GM12878 (cell line): Measurements from ENCODE around the gene OXCT2.

Experiments
- POLR2AphosphoS5 ChIP-seq: IDR thresholded peaks from 2 replicates; pipeline ENCODE4 v1.6.1; 2011; ENCODE audit warnings: mild to moderate bottlenecking, low read length, inconsistent platforms
- TF ChIP-seq, protein P1 (sequence below): IDR thresholded peaks from 2 replicates; pipeline ENCODE4 v1.6.1; 2011; ENCODE audit warnings: mild to moderate bottlenecking, low read depth, low read length, moderate library complexity; ENCODE audit not compliant: insufficient replicate concordance

DNA sequence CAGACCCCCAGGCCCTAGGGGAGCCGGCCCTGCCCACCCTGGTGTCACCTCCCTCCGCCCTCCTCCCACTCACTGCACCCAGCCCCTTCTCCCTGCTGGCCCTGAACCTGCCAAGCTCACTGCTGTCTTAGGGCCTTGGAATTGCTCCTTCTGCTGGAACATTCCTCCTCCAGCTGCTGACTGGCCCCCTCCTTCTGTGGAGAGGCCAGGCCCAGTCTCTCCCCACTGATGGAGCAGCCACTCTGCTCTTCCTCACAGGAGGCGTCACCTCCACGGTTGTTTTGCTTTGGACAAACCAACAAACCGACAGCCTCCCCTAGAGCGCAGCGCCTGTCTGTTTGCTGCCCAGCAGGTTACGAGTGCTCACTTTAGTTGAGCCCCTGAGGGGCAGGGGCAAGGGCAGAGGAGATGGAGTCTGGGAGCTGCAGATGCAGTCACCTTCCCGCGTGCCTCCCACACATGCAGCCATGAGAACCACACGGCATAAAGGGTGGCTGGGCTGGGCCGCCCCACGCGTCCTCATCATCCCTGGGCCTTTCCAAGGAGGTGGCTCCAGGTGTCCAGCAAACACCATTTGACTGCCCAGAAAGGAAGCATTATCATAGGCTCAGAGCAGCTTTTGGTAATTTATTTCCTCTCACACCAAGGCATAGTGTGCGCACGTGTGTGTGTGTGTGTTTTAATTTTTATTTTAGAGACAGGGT is 9.4 kb downstream of the OXCT2 start:
- TF ChIP-seq POLR2AphosphoS5 = no peak
- TF ChIP-seq, protein P1, sequence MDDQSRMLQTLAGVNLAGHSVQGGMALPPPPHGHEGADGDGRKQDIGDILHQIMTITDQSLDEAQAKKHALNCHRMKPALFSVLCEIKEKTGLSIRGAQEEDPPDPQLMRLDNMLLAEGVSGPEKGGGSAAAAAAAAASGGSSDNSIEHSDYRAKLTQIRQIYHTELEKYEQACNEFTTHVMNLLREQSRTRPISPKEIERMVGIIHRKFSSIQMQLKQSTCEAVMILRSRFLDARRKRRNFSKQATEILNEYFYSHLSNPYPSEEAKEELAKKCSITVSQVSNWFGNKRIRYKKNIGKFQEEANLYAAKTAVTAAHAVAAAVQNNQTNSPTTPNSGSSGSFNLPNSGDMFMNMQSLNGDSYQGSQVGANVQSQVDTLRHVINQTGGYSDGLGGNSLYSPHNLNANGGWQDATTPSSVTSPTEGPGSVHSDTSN = no peak
